Ascending aorta (tissue), 2 donors: ENCODE results near the gene TPCN2. TPM values are rescaled to one million over a fixed set of nuclear protein-coding genes. Genes with fewer than 3 reads are reported as not detected.

ENCODE experiments used
- DNase-seq, 2 donors: peaks; one replicate each; pipeline ENCODE4 v3.0.0-alpha.2; 2019; ENCODE audit warnings: low spot score in 2 of 2
- H3K27ac ChIP-seq, 2 donors: fragments of 200-600 bp; sonication (generic); one replicate each; pipeline ENCODE4 v1.5.1; 2016 to 2017; ENCODE audit warnings: mild to moderate bottlenecking in 1 of 2
- H3K27me3 ChIP-seq: fragments of 200-600 bp; sonication (generic); one replicate; pipeline ENCODE4 v1.5.1; 2017
- H3K36me3 ChIP-seq, 2 donors: fragments of 200-600 bp; sonication (generic); one replicate each; pipeline ENCODE4 v1.5.1; 2016
- H3K4me1 ChIP-seq, 2 donors: fragments of 200-600 bp; sonication (generic); one replicate each; pipeline ENCODE4 v1.5.1; 2016 to 2017; ENCODE audit warnings: mild to moderate bottlenecking in 1 of 2
- H3K4me3 ChIP-seq, 2 donors: fragments of 200-600 bp; sonication (generic); one replicate each; pipeline ENCODE4 v1.5.1; 2016 to 2017; ENCODE audit warnings: mild to moderate bottlenecking in 1 of 2
- H3K9me3 ChIP-seq, 2 donors: fragments of 200-600 bp; sonication (generic); one replicate each; pipeline ENCODE4 v1.5.1; 2016
- CTCF ChIP-seq, 3 experiments: fragments of 200-600 bp in 2 of 3; fragments of 450-650 bp in 1 of 3; sonication (generic) in 2 of 3; IDR thresholded peaks; one replicate each; pipeline ENCODE4 v1.5.1; 2016 to 2019; ENCODE audit warnings: antibody characterized with exemption in 3 of 3, mild to moderate bottlenecking in 1 of 3, moderate library complexity in 1 of 3
- intact Hi-C: fragments of 100-400 bp; cut with DNase I; formaldehyde crosslinking; loops from one replicate; pipeline ENCODE4 v1.15.1; 2023
- total RNA-seq: library from RNA; depleted of rRNA; stranded (reverse); fragments of >200 nt; gene quantifications from one replicate; pipeline ENCODE4 v1.1.0, GENCODE V29; 2016

Gene TPCN2
- total RNA-seq, 1 donor from 2014 or later, result 24.9 TPM

- H3K4me1 ChIP-seq, result peaks cover 0 to 6% of the 10 kb centered on the region in 2 donors
- DNase-seq, result no peak
- peaks cover 0 to 6% of the 10 kb centered on the region in 2 donors for H3K36me3 ChIP-seq
- no peak overlapping the region for H3K27ac ChIP-seq
- no peak for TF ChIP-seq CTCF (IDR thresholded peaks at IDR 0.05)
- no peak overlapping the region for H3K4me3 ChIP-seq
- no peaks in the 10 kb centered on the region for H3K27me3 ChIP-seq
- H3K9me3 ChIP-seq, result no peaks in the 10 kb centered on the region
- intact Hi-C loops, result no loop called here
Observed at GRCh38 chr11:69111624-69112542, 63.2 kb downstream of the TPCN2 start.

- intact Hi-C loops, result no loop called here
- peaks cover 0 to 3% of the 10 kb centered on the region in 2 donors for H3K36me3 ChIP-seq
- DNase-seq, result no peak
- H3K4me1 ChIP-seq, result peaks cover 0 to 6% of the 10 kb centered on the region in 2 donors
- H3K4me3 ChIP-seq, result no peak overlapping the region
- no peaks in the 10 kb centered on the region for H3K9me3 ChIP-seq
- no peak overlapping the region for H3K27ac ChIP-seq
- TF ChIP-seq CTCF (IDR thresholded peaks at IDR 0.05), result no peak
- no peaks in the 10 kb centered on the region for H3K27me3 ChIP-seq
Observed at GRCh38 chr11:69113226-69113625, 64.5 kb downstream of the TPCN2 start.

GRCh38 chr11:69113646-69114340, 65.1 kb downstream of the TPCN2 start:
- no peak for TF ChIP-seq CTCF (IDR thresholded peaks at IDR 0.05)
- H3K27me3 ChIP-seq, result no peaks in the 10 kb centered on the region
- no peak overlapping the region for H3K4me3 ChIP-seq
- DNase-seq, result no peak
- peaks cover 0 to 6% of the 10 kb centered on the region in 2 donors for H3K4me1 ChIP-seq
- H3K27ac ChIP-seq, result no peak overlapping the region
- no peaks in the 10 kb centered on the region for H3K36me3 ChIP-seq
- H3K9me3 ChIP-seq, result no peaks in the 10 kb centered on the region
- intact Hi-C loops, result no loop called here

- H3K4me3 ChIP-seq, result no peak overlapping the region
- TF ChIP-seq CTCF (IDR thresholded peaks at IDR 0.05), result no peak
- intact Hi-C loops, result no loop called here
- peaks cover 0 to 6% of the 10 kb centered on the region in 2 donors for H3K4me1 ChIP-seq
- no peaks in the 10 kb centered on the region for H3K36me3 ChIP-seq
- DNase-seq, result no peak
- no peaks in the 10 kb centered on the region for H3K9me3 ChIP-seq
- H3K27me3 ChIP-seq, result no peaks in the 10 kb centered on the region
- H3K27ac ChIP-seq, result no peak overlapping the region
Observed at GRCh38 chr11:69114362-69114761, 65.6 kb downstream of the TPCN2 start.

- no peak for DNase-seq
- no peak for TF ChIP-seq CTCF (IDR thresholded peaks at IDR 0.05)
- Histone ChIP-seq H3K4me3 (no peak overlapping the region), H3K4me1 (peaks cover 0 to 6% of the 10 kb centered on the region in 2 donors), H3K27ac (no peak overlapping the region), H3K36me3 (no peaks in the 10 kb centered on the region), H3K9me3 (no peaks in the 10 kb centered on the region), H3K27me3 (no peaks in the 10 kb centered on the region)
- intact Hi-C loops, result no loop called here
Observed at GRCh38 chr11:69114811-69115523, 66.2 kb downstream of the TPCN2 start.
